ENCODE measurements around the gene DGKH.

GRCh38 chr13:42071672-42072419 lies 23.4 kb downstream of the DGKH start:
- TF ChIP-seq JUNB (IDR thresholded peaks at IDR 0.05), result no peak
- TF ChIP-seq SIN3A (IDR thresholded peaks at IDR 0.05; ENCODE audit: low read depth, low read length), result no peak
- no peak for TF ChIP-seq EZH2 (IDR thresholded peaks at IDR 0.05; ENCODE audit: borderline replicate concordance, control insufficient read depth, low read depth, low read length)
- no peak for TF ChIP-seq ZNF274 (IDR thresholded peaks at IDR 0.05; ENCODE audit: insufficient read depth, insufficient read length)
- TF ChIP-seq CTCF (IDR thresholded peaks at IDR 0.05 in 2 of 3, conservative IDR thresholded peaks at IDR 0.05 in 1 of 3; ENCODE audit: control insufficient read depth in 2 of 3, extremely low read depth in 1 of 3, insufficient read depth in 1 of 3, low read depth in 3 of 3, low read length in 3 of 3), result no peak
- TF ChIP-seq USF1 (IDR thresholded peaks at IDR 0.05; ENCODE audit: borderline replicate concordance, extremely low read length, insufficient read depth, low read depth, low read length), result no peak
- no peak for TF ChIP-seq ZBTB40 (IDR thresholded peaks at IDR 0.05; ENCODE audit: borderline replicate concordance)
- TF ChIP-seq POLR2A (IDR thresholded peaks at IDR 0.05; ENCODE audit: low read depth, low read length), result no peak
- TF ChIP-seq CBX5 (IDR thresholded peaks at IDR 0.05; ENCODE audit: low read depth), result no peak
- TF ChIP-seq ZNF217 (IDR thresholded peaks at IDR 0.05), result no peak
- TF ChIP-seq FOXK2 (IDR thresholded peaks at IDR 0.05), result no peak
- TF ChIP-seq BCLAF1 (IDR thresholded peaks at IDR 0.05), result no peak
- TF ChIP-seq CBX3 (IDR thresholded peaks at IDR 0.05; ENCODE audit: borderline replicate concordance, low read depth), result no peak
